ENCODE measurements around the gene C1QTNF8.

Gene C1QTNF8

GRCh38 chr16:1113889-1114526 is 18.0 kb upstream of the C1QTNF8 start:
- peaks cover 0 to 50% (median 3%) of the 10 kb centered on the region in 5 experiments for H3K27me3 ChIP-seq (replicated peaks in 2 of 5; ENCODE audit: control insufficient read depth in 4 of 5, insufficient read depth in 5 of 5, low read length in 4 of 5)
- DNase-seq: no peak
- no peaks in the 10 kb centered on the region for H3K4me1 ChIP-seq (ENCODE audit: control extremely low read depth in 1 of 4, control insufficient read depth in 4 of 4, insufficient read depth in 4 of 4, low read length in 3 of 4)
- no peak overlapping the region for H3K4me3 ChIP-seq (ENCODE audit: control insufficient read depth in 1 of 7, extremely low read depth in 1 of 7, insufficient read depth in 4 of 7, low read depth in 2 of 7, low read length in 6 of 7)
- CTCF ChIA-PET: no interaction called here
- POLR2A ChIA-PET: no interaction called here
- no peak overlapping the region for H3K27ac ChIP-seq (ENCODE audit: insufficient read depth in 1 of 2, low read depth in 1 of 2, low read length in 2 of 2, poor library complexity in 1 of 2, severe bottlenecking in 2 of 2)
- H3K9me3 ChIP-seq (ENCODE audit: control extremely low read depth in 1 of 5, control insufficient read depth in 4 of 5, insufficient read depth in 2 of 5, low read depth in 1 of 5, low read length in 4 of 5): no peaks in the 10 kb centered on the region
- 83% methylated on average over 9 of the region's 15 CpGs for WGBS (ENCODE audit: insufficient coverage)
- no peaks in the 10 kb centered on the region for H3K36me3 ChIP-seq (ENCODE audit: control insufficient read depth in 4 of 4, insufficient read depth in 4 of 4, low read length in 3 of 4)

- Histone ChIP-seq H3K27ac (ENCODE audit: insufficient read depth in 1 of 2, low read depth in 1 of 2, low read length in 2 of 2, poor library complexity in 1 of 2, severe bottlenecking in 2 of 2) (no peak overlapping the region), H3K27me3 (replicated peaks in 2 of 5; ENCODE audit: control insufficient read depth in 4 of 5, insufficient read depth in 5 of 5, low read length in 4 of 5) (peaks cover 0 to 50% (median 3%) of the 10 kb centered on the region in 5 experiments), H3K4me3 (ENCODE audit: control insufficient read depth in 1 of 7, extremely low read depth in 1 of 7, insufficient read depth in 4 of 7, low read depth in 2 of 7, low read length in 6 of 7) (no peak overlapping the region), H3K9me3 (ENCODE audit: control extremely low read depth in 1 of 5, control insufficient read depth in 4 of 5, insufficient read depth in 2 of 5, low read depth in 1 of 5, low read length in 4 of 5) (no peaks in the 10 kb centered on the region), H3K36me3 (ENCODE audit: control insufficient read depth in 4 of 4, insufficient read depth in 4 of 4, low read length in 3 of 4) (no peaks in the 10 kb centered on the region), H3K4me1 (ENCODE audit: control extremely low read depth in 1 of 4, control insufficient read depth in 4 of 4, insufficient read depth in 4 of 4, low read length in 3 of 4) (no peaks in the 10 kb centered on the region)
- CTCF ChIA-PET: no interaction called here
- 65% methylated on average over 10 of the region's 16 CpGs for WGBS (ENCODE audit: insufficient coverage)
- DNase-seq: no peak
- POLR2A ChIA-PET: no interaction called here
Observed at GRCh38 chr16:1113489-1113888, 17.4 kb upstream of the C1QTNF8 start.

GRCh38 chr16:1112506-1113184 is 16.6 kb upstream of the C1QTNF8 start:
- H3K36me3 ChIP-seq (ENCODE audit: control insufficient read depth in 4 of 4, insufficient read depth in 4 of 4, low read length in 3 of 4): no peaks in the 10 kb centered on the region
- no peaks in the 10 kb centered on the region for H3K4me1 ChIP-seq (ENCODE audit: control extremely low read depth in 1 of 4, control insufficient read depth in 4 of 4, insufficient read depth in 4 of 4, low read length in 3 of 4)
- DNase-seq: no peak
- WGBS (ENCODE audit: insufficient coverage): 70% methylated on average over 21 of the region's 26 CpGs
- H3K4me3 ChIP-seq (ENCODE audit: control insufficient read depth in 1 of 7, extremely low read depth in 1 of 7, insufficient read depth in 4 of 7, low read depth in 2 of 7, low read length in 6 of 7): no peak overlapping the region
- no peak overlapping the region for H3K27ac ChIP-seq (ENCODE audit: insufficient read depth in 1 of 2, low read depth in 1 of 2, low read length in 2 of 2, poor library complexity in 1 of 2, severe bottlenecking in 2 of 2)
- ChIA-PET POLR2A (interaction anchor here (0.7 kb wide), 1 partner anchor 58 kb away, joined by 3 read pairs; no protein-coding TSS in a partner anchor), CTCF (no interaction called here)
- H3K27me3 ChIP-seq (replicated peaks in 2 of 5; ENCODE audit: control insufficient read depth in 4 of 5, insufficient read depth in 5 of 5, low read length in 4 of 5): peaks cover 0 to 56% (median 3%) of the 10 kb centered on the region in 5 experiments
- H3K9me3 ChIP-seq (ENCODE audit: control extremely low read depth in 1 of 5, control insufficient read depth in 4 of 5, insufficient read depth in 2 of 5, low read depth in 1 of 5, low read length in 4 of 5): no peaks in the 10 kb centered on the region

GRCh38 chr16:1109648-1110047 is 13.6 kb upstream of the C1QTNF8 start:
- 58% methylated on average over 12 of the region's 19 CpGs for WGBS (ENCODE audit: insufficient coverage)
- CTCF ChIA-PET: interaction anchor here (1.2 to 1.3 kb wide), 2 partner anchors 72 to 84 kb away, joined by 3 to 4 read pairs; no protein-coding TSS in a partner anchor

GRCh38 chr16:1108299-1109252 is 12.5 kb upstream of the C1QTNF8 start:
- POLR2A ChIA-PET: no interaction called here
- peaks cover 0 to 88% (median 3%) of the 10 kb centered on the region in 5 experiments for H3K27me3 ChIP-seq (replicated peaks in 2 of 5; ENCODE audit: control insufficient read depth in 4 of 5, insufficient read depth in 5 of 5, low read length in 4 of 5)
- H3K9me3 ChIP-seq (ENCODE audit: control extremely low read depth in 1 of 5, control insufficient read depth in 4 of 5, insufficient read depth in 2 of 5, low read depth in 1 of 5, low read length in 4 of 5): no peaks in the 10 kb centered on the region
- no peaks in the 10 kb centered on the region for H3K36me3 ChIP-seq (ENCODE audit: control insufficient read depth in 4 of 4, insufficient read depth in 4 of 4, low read length in 3 of 4)
- no peak overlapping the region for H3K27ac ChIP-seq (ENCODE audit: insufficient read depth in 1 of 2, low read depth in 1 of 2, low read length in 2 of 2, poor library complexity in 1 of 2, severe bottlenecking in 2 of 2)
- DNase-seq: no peak
- H3K4me3 ChIP-seq (ENCODE audit: control insufficient read depth in 1 of 7, extremely low read depth in 1 of 7, insufficient read depth in 4 of 7, low read depth in 2 of 7, low read length in 6 of 7): no peak overlapping the region
- CTCF ChIA-PET: interaction anchor here (1.2 to 1.3 kb wide), 2 partner anchors 71 to 86 kb away, joined by 3 to 4 read pairs; no protein-coding TSS in a partner anchor
- WGBS (ENCODE audit: insufficient coverage): 51% methylated on average over 34 of the region's 42 CpGs
- H3K4me1 ChIP-seq (ENCODE audit: control extremely low read depth in 1 of 4, control insufficient read depth in 4 of 4, insufficient read depth in 4 of 4, low read length in 3 of 4): no peaks in the 10 kb centered on the region

More at GRCh38 chr16:1109648-1110047, 13.6 kb upstream of the C1QTNF8 start:
- no peaks in the 10 kb centered on the region for H3K36me3 ChIP-seq (ENCODE audit: control insufficient read depth in 4 of 4, insufficient read depth in 4 of 4, low read length in 3 of 4)
- POLR2A ChIA-PET: no interaction called here
- no peak overlapping the region for H3K27ac ChIP-seq (ENCODE audit: insufficient read depth in 1 of 2, low read depth in 1 of 2, low read length in 2 of 2, poor library complexity in 1 of 2, severe bottlenecking in 2 of 2)
- peaks cover 0 to 77% (median 3%) of the 10 kb centered on the region in 5 experiments for H3K27me3 ChIP-seq (replicated peaks in 2 of 5; ENCODE audit: control insufficient read depth in 4 of 5, insufficient read depth in 5 of 5, low read length in 4 of 5)
- no peak overlapping the region for H3K4me3 ChIP-seq (ENCODE audit: control insufficient read depth in 1 of 7, extremely low read depth in 1 of 7, insufficient read depth in 4 of 7, low read depth in 2 of 7, low read length in 6 of 7)
- no peak for DNase-seq
- no peaks in the 10 kb centered on the region for H3K9me3 ChIP-seq (ENCODE audit: control extremely low read depth in 1 of 5, control insufficient read depth in 4 of 5, insufficient read depth in 2 of 5, low read depth in 1 of 5, low read length in 4 of 5)
- H3K4me1 ChIP-seq (ENCODE audit: control extremely low read depth in 1 of 4, control insufficient read depth in 4 of 4, insufficient read depth in 4 of 4, low read length in 3 of 4): no peaks in the 10 kb centered on the region

GRCh38 chr16:1107731-1108130 is 11.7 kb upstream of the C1QTNF8 start:
- 75% methylated on average over 9 of the region's 12 CpGs for WGBS (ENCODE audit: insufficient coverage)
- H3K27me3 ChIP-seq (replicated peaks in 2 of 5; ENCODE audit: control insufficient read depth in 4 of 5, insufficient read depth in 5 of 5, low read length in 4 of 5): peaks cover 0 to 87% (median 4%) of the 10 kb centered on the region in 5 experiments

More at GRCh38 chr16:1107731-1108130, 11.7 kb upstream of the C1QTNF8 start:
- H3K4me1 ChIP-seq (ENCODE audit: control extremely low read depth in 1 of 4, control insufficient read depth in 4 of 4, insufficient read depth in 4 of 4, low read length in 3 of 4): peaks cover 0 to 6% (median 2%) of the 10 kb centered on the region in 4 experiments
- no peaks in the 10 kb centered on the region for H3K9me3 ChIP-seq (ENCODE audit: control extremely low read depth in 1 of 5, control insufficient read depth in 4 of 5, insufficient read depth in 2 of 5, low read depth in 1 of 5, low read length in 4 of 5)
- H3K36me3 ChIP-seq (ENCODE audit: control insufficient read depth in 4 of 4, insufficient read depth in 4 of 4, low read length in 3 of 4): no peaks in the 10 kb centered on the region
- CTCF ChIA-PET: no interaction called here
- no peak for DNase-seq
- POLR2A ChIA-PET: no interaction called here
- no peak overlapping the region for H3K4me3 ChIP-seq (ENCODE audit: control insufficient read depth in 1 of 7, extremely low read depth in 1 of 7, insufficient read depth in 4 of 7, low read depth in 2 of 7, low read length in 6 of 7)
- no peak overlapping the region for H3K27ac ChIP-seq (ENCODE audit: insufficient read depth in 1 of 2, low read depth in 1 of 2, low read length in 2 of 2, poor library complexity in 1 of 2, severe bottlenecking in 2 of 2)
